Endothelial cell of umbilical vein (primary cell): ENCODE data around the gene ZMAT5. TPM values are rescaled to one million over a fixed set of nuclear protein-coding genes. Genes with fewer than 3 reads are reported as not detected.
A peak's percentile ranks its signal among the peaks of the same experiment; 100 is the strongest.

Source experiments
- Bru-seq: library from RNA; stranded (reverse); fragments of 400-500 nt; gene quantifications from one replicate; lab custom pipeline; 2021; lab: Mats Ljungman, UMichigan
- BruChase-seq, 2 experiments: library from RNA; stranded (reverse); fragments of 400-500 nt; gene quantifications; one replicate each; lab custom pipeline; 2021; lab: Mats Ljungman, UMichigan
- BruUV-seq: library from RNA; stranded (reverse); fragments of 400-500 nt; replicated peaks from 2 replicates; lab custom pipeline; 2021; lab: Mats Ljungman, UMichigan
- CTCF ChIA-PET: fragments of 300-600, 350-600 bp; sonication (Branson Sonifier 250); formaldehyde crosslinking; loops from one replicate; lab custom pipeline; 2021; ENCODE audit warnings: antibody characterized with exemption, inconsistent platforms; lab: Charles Lee
- POLR2A ChIA-PET: fragments of 300-600, 350-600 bp; sonication (Branson Sonifier 250); formaldehyde crosslinking; loops from one replicate; lab custom pipeline; 2021; ENCODE audit warnings: antibody characterized with exemption, inconsistent platforms; lab: Charles Lee
- DNase-seq: peaks from one replicate; pipeline ENCODE4 v3.0.0-alpha.2; 2011; ENCODE audit warnings: low read depth, low spot score
- FAIRE-seq: peaks from 2 replicates; lab custom pipeline; 2011; peaks lifted over from hg19 to GRCh38; lab: Jason Lieb, UNC
- H2AFZ ChIP-seq: 2 replicates; pipeline ENCODE4 v1.6.0; 2012; ENCODE audit warnings: low read depth, low read length, control low read depth, inconsistent platforms
- H3K27ac ChIP-seq: 2 replicates; pipeline ENCODE4 v1.5.1; 2011; ENCODE audit warnings: low read depth, mild to moderate bottlenecking, control low read depth, low read length, moderate library complexity; ENCODE audit not compliant: insufficient read depth
- H3K27me3 ChIP-seq, 2 experiments: 2 replicates each; pipeline versions ENCODE4 v1.6.0 to v1.6.1; 2011; ENCODE audit warnings: low read length in 2 of 2, mixed read lengths in 1 of 2; ENCODE audit not compliant: control insufficient read depth in 2 of 2, insufficient read depth in 2 of 2
- H3K36me3 ChIP-seq, 2 experiments: 2 replicates in 1 of 2; 3 replicates in 1 of 2; pipeline ENCODE4 v1.5.1; 2011; ENCODE audit warnings: low read length in 2 of 2, mild to moderate bottlenecking in 1 of 2, moderate library complexity in 1 of 2; ENCODE audit not compliant: control insufficient read depth in 2 of 2, insufficient read depth in 2 of 2; ENCODE audit errors: extremely low read depth in 1 of 2
- H3K4me1 ChIP-seq: 3 replicates; pipeline ENCODE4 v1.5.1; 2011; ENCODE audit warnings: mild to moderate bottlenecking, low read length; ENCODE audit not compliant: control insufficient read depth, insufficient read depth; ENCODE audit errors: extremely low read depth
- H3K4me2 ChIP-seq: 2 replicates; pipeline ENCODE4 v1.6.1; 2011; ENCODE audit warnings: low read length, control low read depth, mixed read lengths; ENCODE audit not compliant: insufficient read depth
- H3K4me3 ChIP-seq, 3 experiments: fragments of 200-600 bp in 1 of 3; sonication (generic), shearing (Covaris generic) in 1 of 3; replicated peaks in 1 of 3; 2 replicates each; pipeline ENCODE4 v1.5.1; 2011 to 2016; ENCODE audit warnings: control low read depth in 3 of 3, low read length in 3 of 3, mild to moderate bottlenecking in 2 of 3, inconsistent platforms in 1 of 3, low read depth in 1 of 3, moderate library complexity in 1 of 3; ENCODE audit not compliant: insufficient read depth in 1 of 3
- H3K79me2 ChIP-seq: 2 replicates; pipeline ENCODE4 v1.6.0; 2012; ENCODE audit warnings: low read length, inconsistent platforms; ENCODE audit not compliant: control insufficient read depth, insufficient read depth
- H3K9ac ChIP-seq: replicated peaks from 2 replicates; pipeline ENCODE3; 2011; ENCODE audit warnings: low read length, control low read depth; ENCODE audit not compliant: insufficient read depth; ENCODE audit errors: extremely low read depth
- H3K9me1 ChIP-seq: replicated peaks from 3 replicates; pipeline ENCODE4 v1.6.0; 2011; ENCODE audit warnings: mild to moderate bottlenecking, low read length; ENCODE audit not compliant: control insufficient read depth, insufficient read depth; ENCODE audit errors: extremely low read depth
- H3K9me3 ChIP-seq: replicated peaks from 2 replicates; pipeline ENCODE4 v1.5.1; 2012; ENCODE audit warnings: low read length, inconsistent platforms; ENCODE audit not compliant: control insufficient read depth, insufficient read depth
- H4K20me1 ChIP-seq: replicated peaks from 2 replicates; pipeline ENCODE3; 2011; ENCODE audit warnings: mild to moderate bottlenecking, low read length; ENCODE audit not compliant: control insufficient read depth, insufficient read depth; ENCODE audit errors: extremely low read depth
- GATA2 ChIP-seq: IDR thresholded peaks from 2 replicates; pipeline ENCODE4 v1.7.0; 2011; ENCODE audit warnings: low read depth, mild to moderate bottlenecking, moderate library complexity, mixed read lengths, low read length; ENCODE audit not compliant: insufficient read length, insufficient read depth
- POLR2A ChIP-seq: IDR thresholded peaks from 2 replicates; pipeline ENCODE4 v1.6.1; 2012; ENCODE audit warnings: low read depth, mild to moderate bottlenecking, control low read depth, low read length
- POLR2AphosphoS5 ChIP-seq: IDR thresholded peaks from 2 replicates; pipeline ENCODE4 v1.6.1; 2012; ENCODE audit warnings: low read depth, mild to moderate bottlenecking, control low read depth, low read length, moderate library complexity; ENCODE audit not compliant: insufficient read depth
- dilution Hi-C: fragments of 300-500 bp; cut with MboI; formaldehyde crosslinking; loops from one replicate; pipeline ENCODE4 v1.15.0; 2019; ENCODE audit warnings: low sequenced_read_pairs; ENCODE audit not compliant: extremely low pct_ligation_motif_present
- intact Hi-C: fragments of 100-400 bp; cut with micrococcal nuclease; formaldehyde crosslinking; loops from one replicate; pipeline ENCODE4 v1.10.0; 2022
- long read RNA-seq: library from polyadenylated mRNA; stranded (forward); transcript quantifications from one replicate; pipeline ENCODE4 v2.0.0, GENCODE V29; 2021
- polyA minus RNA-seq, 3 experiments: library from RNA; depleted of rRNA, polyadenylated mRNA; stranded (reverse); fragments of >200 nt; gene quantifications; 1 replicate in 1 of 3; 2 replicates in 2 of 3; pipeline ENCODE4 v1.2.3, GENCODE V29; 2011
- polyA plus RNA-seq, 4 experiments: library from polyadenylated mRNA; depleted of rRNA in 3 of 4; stranded (reverse) in 3 of 4; unstranded in 1 of 4; fragments of >200 nt; gene quantifications; 2 replicates each; pipeline versions ENCODE4 v1.2.1 to v1.2.3, GENCODE V29; 2011 to 2012; ENCODE audit warnings: missing spikeins in 1 of 4
- total RNA-seq: library from RNA; stranded (reverse); gene quantifications from 2 replicates; pipeline ENCODE4 v1.2.3, GENCODE V29; 2021
- TF ChIP-seq, protein P1 (sequence below): IDR thresholded peaks from 2 replicates; pipeline ENCODE4 v1.6.1; 2011; ENCODE audit not compliant: insufficient read depth, insufficient read length

ZMAT5 gene, protein sequence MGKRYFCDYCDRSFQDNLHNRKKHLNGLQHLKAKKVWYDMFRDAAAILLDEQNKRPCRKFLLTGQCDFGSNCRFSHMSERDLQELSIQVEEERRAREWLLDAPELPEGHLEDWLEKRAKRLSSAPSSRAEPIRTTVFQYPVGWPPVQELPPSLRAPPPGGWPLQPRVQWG
- total RNA-seq (23.1 and 24.9 TPM in 2 replicates), polyA plus RNA-seq (43.6 and 54.8 TPM in 2 replicates), polyA minus RNA-seq (6.7 and 7.3 TPM in 2 replicates), Bru-seq, nascent RNA (percentile 43 among the genes with signal in this experiment), BruChase-seq, experiment 1, labeled RNA remaining after a 6-hour chase (percentile 52 among the genes with signal in this experiment), BruChase-seq, experiment 2, labeled RNA remaining after a 2-hour chase (percentile 49 among the genes with signal in this experiment)
- 28.0 and 32.4 TPM in 2 replicates for polyA plus RNA-seq (2011; cell fraction: cytosol; rRNA removed)
- 12.6 and 14.8 TPM in 2 replicates for polyA plus RNA-seq (2011; cell fraction: nucleus; rRNA removed)
- 18.2 and 23.2 TPM in 2 replicates for polyA plus RNA-seq (2012)
- polyA minus RNA-seq (2011; cell fraction: cytosol; rRNA and poly(A)+ RNA removed) = 1.6 TPM
- polyA minus RNA-seq (2011; cell fraction: nucleus; rRNA and poly(A)+ RNA removed) = 2.7 and 3.0 TPM in 2 replicates
- long read RNA-seq, transcript ZMAT5-201 (6 exons, 899 nt) = major isoform, 17 of 89 reads
- long read RNA-seq, partial matches to known transcripts = 4 of 89 reads
- long read RNA-seq, other reads (novel, unspliced or antisense) = 68 of 89 reads

- peak within 1 kb of the TSS; percentile 44 to 98 (median 81) for H3K4me3 ChIP-seq
- H3K27ac ChIP-seq = peak within 1 kb of the TSS; percentile 67
- H3K4me2 ChIP-seq = peak within 1 kb of the TSS; percentile 88
- dilution Hi-C loops = no loop called here
- peak; percentile 27 for TF ChIP-seq POLR2A
- TF ChIP-seq, protein P1, sequence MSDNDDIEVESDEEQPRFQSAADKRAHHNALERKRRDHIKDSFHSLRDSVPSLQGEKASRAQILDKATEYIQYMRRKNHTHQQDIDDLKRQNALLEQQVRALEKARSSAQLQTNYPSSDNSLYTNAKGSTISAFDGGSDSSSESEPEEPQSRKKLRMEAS = no peak
- TF ChIP-seq GATA2 = no peak
- peak; percentile 45 for TF ChIP-seq POLR2AphosphoS5
- H3K9me1 ChIP-seq = no peaks in the 10 kb centered on the region
- H3K9me3 ChIP-seq = no peaks in the 10 kb centered on the region
- FAIRE-seq (peak; percentile 96), DNase-seq (peak; percentile 96)
- peaks cover 15% of the 10 kb centered on the region for H3K79me2 ChIP-seq
- H4K20me1 ChIP-seq = no peaks in the 10 kb centered on the region
- peak within 1 kb of the TSS; percentile 74 for H2AFZ ChIP-seq
- intact Hi-C loops = loop anchor here (1.0 to 2.0 kb wide), 3 partner anchors 116 to 430 kb away; partner anchors contain the start of gene MTMR3
- peak within 1 kb of the TSS; percentile 78 for H3K9ac ChIP-seq
- ChIA-PET POLR2A (interaction anchor here (0.6 to 1.0 kb wide), 4 partner anchors 9 to 182 kb away, joined by 3 to 6 read pairs (median 3); no protein-coding TSS in a partner anchor), CTCF (interaction anchor here (0.7 to 1.8 kb wide), 6 partner anchors 9 to 322 kb away, joined by 3 to 10 read pairs (median 4); no protein-coding TSS in a partner anchor)
- H3K36me3 ChIP-seq = peaks cover 0 to 4% of the 10 kb centered on the region in 2 experiments
- BruUV-seq = TSS peak; percentile 51
- H3K4me1 ChIP-seq = peaks cover 12% of the 10 kb centered on the region
- H3K27me3 ChIP-seq = no peaks in the 10 kb centered on the region
These were observed at the start of gene ZMAT5 for GRCh38 chr22:29766632-29767170. Gene ZMAT5 (minus strand): TSS chr22:29767007. CDS start chr22:29748544, 18,463 bp downstream.
